A549 (cell line): ENCODE measurements around the gene CHD8. TPM values are rescaled to one million over a fixed set of nuclear protein-coding genes. Genes with fewer than 3 reads are reported as not detected.

ENCODE experiments used
- ATAC-seq, 2 experiments: fragments of 200-7000 bp in 1 of 2; fragments of >200 bp in 1 of 2; cut with Nextera tagmentation in 1 of 2; cut with Tn5 transposase in 1 of 2; 3 replicates each; pipeline versions ENCODE4 v1.8.0 to v1.9.1; 2018 to 2020; ENCODE audit warnings: mild to moderate bottlenecking in 1 of 2, moderate library complexity in 1 of 2
- CTCF ChIA-PET: fragments of 300-600 bp; sonication (Branson Sonifier 250); formaldehyde crosslinking; extraction: SDS; loops from one replicate; lab custom pipeline; 2021; ENCODE audit warnings: antibody characterized with exemption, inconsistent platforms; lab: Yijun Ruan, JAX
- POLR2A ChIA-PET: fragments of 350-600 bp; formaldehyde crosslinking; extraction: SDS; loops from one replicate; lab custom pipeline; 2021; ENCODE audit warnings: antibody characterized with exemption, inconsistent platforms; lab: Yijun Ruan, JAX
- DNase-seq, 2 experiments: peaks; one replicate each; pipeline versions ENCODE4 v3.0.0 to v3.0.0-alpha.2; 2011 to 2016; ENCODE audit warnings: low read depth in 1 of 2, low spot score in 1 of 2
- FAIRE-seq: peaks from 2 replicates; lab custom pipeline; 2011; peaks lifted over from hg19 to GRCh38; lab: Jason Lieb, UNC
- H3K27ac ChIP-seq, 2 experiments: fragments of >200 bp; sonication (Bioruptor Twin); formaldehyde crosslinking; 3 replicates each; pipeline ENCODE4 v1.5.1; 2016 to 2017
- H3K4me1 ChIP-seq: fragments of >200 bp; sonication (Bioruptor Twin); formaldehyde crosslinking; 3 replicates; pipeline ENCODE4 v1.6.1; 2016
- H3K4me2 ChIP-seq: fragments of >200 bp; sonication (Bioruptor Twin); formaldehyde crosslinking; 3 replicates; pipeline ENCODE4 v1.6.1; 2016
- H3K4me3 ChIP-seq: fragments of >200 bp; sonication (Bioruptor Twin); formaldehyde crosslinking; 3 replicates; pipeline ENCODE4 v1.5.1; 2016
- H3K9me3 ChIP-seq: fragments of >200 bp; sonication (Bioruptor Twin); formaldehyde crosslinking; 3 replicates; pipeline ENCODE4 v1.6.1; 2016
- ATOH8 ChIP-seq: fragments of 250-450 bp; sonication (Bioruptor Pico); IDR thresholded peaks from 2 replicates; pipeline ENCODE4 v1.5.0; 2020; ENCODE audit warnings: low read depth, mild to moderate bottlenecking, moderate library complexity
- BCL3 ChIP-seq: fragments of >200 bp; sonication (Bioruptor Twin); formaldehyde crosslinking; IDR thresholded peaks from 3 replicates; pipeline ENCODE4 v1.6.1; 2016
- FOXS1 ChIP-seq: fragments of 250-450 bp; sonication (Bioruptor Pico); IDR thresholded peaks from 2 replicates; pipeline ENCODE4 v1.5.0; 2020; ENCODE audit warnings: mild to moderate bottlenecking, moderate library complexity
- HOXA7 ChIP-seq: fragments of 250-450 bp; sonication (Bioruptor Pico); IDR thresholded peaks from 2 replicates; pipeline ENCODE4 v1.5.0; 2020; ENCODE audit warnings: mild to moderate bottlenecking, moderate library complexity
- HOXB13 ChIP-seq: fragments of 250-450 bp; sonication (Bioruptor Pico); IDR thresholded peaks from 2 replicates; pipeline ENCODE4 v1.5.0; 2020; ENCODE audit warnings: low read depth, mild to moderate bottlenecking, moderate library complexity
- HOXB5 ChIP-seq: fragments of 250-450 bp; sonication (Bioruptor Pico); IDR thresholded peaks from 2 replicates; pipeline ENCODE4 v1.5.0; 2020; ENCODE audit warnings: mild to moderate bottlenecking, moderate library complexity
- KDM5A ChIP-seq: fragments of 200-600 bp; sonication (generic); IDR thresholded peaks from 2 replicates; pipeline ENCODE4 v1.6.1; 2016; ENCODE audit warnings: antibody characterized with exemption, mild to moderate bottlenecking
- NPAS2 ChIP-seq: fragments of 250-450 bp; sonication (Bioruptor Pico); IDR thresholded peaks from 2 replicates; pipeline ENCODE4 v1.8.0; 2022; ENCODE audit warnings: mild to moderate bottlenecking, moderate library complexity, borderline replicate concordance
- NR3C1 ChIP-seq: fragments of >200 bp; sonication (Bioruptor Twin); formaldehyde crosslinking; IDR thresholded peaks from 3 replicates; pipeline ENCODE4 v1.6.1; 2017
- PBX3 ChIP-seq: IDR thresholded peaks from 2 replicates; pipeline ENCODE4 v1.6.1; 2012
- POLR2AphosphoS2 ChIP-seq: conservative IDR thresholded peaks from 2 replicates; pipeline ENCODE4 v1.6.1; 2012; ENCODE audit warnings: low read length, improper control_type of control experiment, inconsistent platforms
- ZSCAN20 ChIP-seq: fragments of 250-450 bp; sonication (Bioruptor Pico); IDR thresholded peaks from 2 replicates; pipeline ENCODE4 v1.8.0; 2022; ENCODE audit warnings: mild to moderate bottlenecking, moderate library complexity
- WGBS: methylation state at CpG from one replicate; pipeline ENCODE4 v1.1.6; 2017; ENCODE audit errors: missing lambda C conversion rate; 5-methylcytosine and 5-hydroxymethylcytosine counted together
- polyA plus RNA-seq, 4 experiments: library from polyadenylated mRNA; depleted of rRNA in 3 of 4; stranded (reverse); fragments of >200 nt; fragmentation: RNase III in 1 of 4; extraction: RNeasy Plus Mini Kit Qiagen cat#74134 plus additional on column Dnase treatment in 1 of 4; gene quantifications; 2 replicates in 3 of 4; 3 replicates in 1 of 4; pipeline ENCODE4 v1.2.3, GENCODE V29; 2011 to 2017
- TF ChIP-seq, protein P1 (sequence below): fragments of 250-450 bp; sonication (Bioruptor Pico); IDR thresholded peaks from 2 replicates; pipeline ENCODE4 v1.5.0; 2021; ENCODE audit warnings: mild to moderate bottlenecking, moderate library complexity, borderline replicate concordance
- TF ChIP-seq, protein P2 (sequence below): fragments of >200 bp; sonication (Bioruptor Twin); formaldehyde crosslinking; IDR thresholded peaks from 3 replicates; pipeline ENCODE4 v1.5.1; 2016
- TF ChIP-seq, protein P3 (sequence below): fragments of 450-650 bp; IDR thresholded peaks from 2 replicates; pipeline ENCODE4 v1.6.1; 2014; ENCODE audit warnings: antibody characterized with exemption

Gene CHD8
- polyA plus RNA-seq, 2 of the 4 experiments (the other 2 are of a cell fraction), result 28.5 to 36.8 TPM

DNA sequence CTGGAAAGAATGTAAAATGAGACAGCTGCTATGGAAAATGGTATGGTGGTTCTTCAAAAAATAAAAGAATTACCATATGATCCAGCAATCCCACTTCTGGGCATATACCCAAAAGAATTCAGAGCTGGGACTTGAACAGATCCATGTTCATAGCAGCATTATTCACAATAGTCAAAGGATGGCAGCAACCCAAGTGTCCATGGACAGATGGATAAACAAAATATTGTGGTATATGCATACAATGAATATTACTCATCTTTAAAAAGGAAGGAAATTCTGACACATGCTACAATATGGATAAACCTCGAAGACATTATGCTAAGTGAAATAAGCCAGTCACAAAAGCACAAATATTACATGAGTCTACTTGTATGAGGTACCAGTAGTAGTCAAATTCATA lies 11.7 kb upstream of the CHD8 start:
- no peak for ATAC-seq

GRCh38 chr14:21455592-21455911 lies 371 bp downstream of the CHD8 start:
- peak overlapping the region; percentile 86 for H3K4me3 ChIP-seq
- FAIRE-seq (no peak), ATAC-seq (peak; percentile 54 to 58), DNase-seq (no peak)
- WGBS, result 2% methylated on average over 17 of the region's 17 CpGs
- POLR2A ChIA-PET, result interaction anchor here (0.9 to 2.9 kb wide), 7 partner anchors 9 to 55 kb away, joined by 3 to 43 read pairs (median 8); partner anchors contain the start of genes METTL3, RAB2B and TOX4
- H3K4me2 ChIP-seq, result peak overlapping the region; percentile 79
- no peak for TF ChIP-seq POLR2AphosphoS2
- TF ChIP-seq KDM5A, result 0 out of 2 replicates have a peak, but pooled peaks have one; percentile 33
- peak overlapping the region; percentile 86 to 94 for H3K27ac ChIP-seq
- peaks cover 13% of the 10 kb centered on the region for H3K4me1 ChIP-seq
- no peaks in the 10 kb centered on the region for H3K9me3 ChIP-seq
- CTCF ChIA-PET, result interaction anchor here (0.6 to 3.6 kb wide), 26 partner anchors 8 to 360 kb away, joined by 3 to 29 read pairs (median 4); partner anchors contain the start of genes METTL3, RAB2B and TOX4

More for the DNA sequence above, 11.7 kb upstream of the CHD8 start:
- Histone ChIP-seq H3K4me1 (no peaks in the 10 kb centered on the region), H3K9me3 (no peaks in the 10 kb centered on the region), H3K4me2 (no peak overlapping the region), H3K27ac (no peak overlapping the region), H3K4me3 (no peak overlapping the region)
- ChIA-PET CTCF (interaction anchor here (2.6 kb wide), 1 partner anchor 11 kb away, joined by 17 read pairs; the partner anchor contains the start of gene CHD8), POLR2A (interaction anchor here (1.3 kb wide), 1 partner anchor 12 kb away, joined by 4 read pairs; the partner anchor contains the start of gene CHD8)
- no peak for DNase-seq
- 75% methylated on average over 1 of the region's 1 CpG for WGBS
- no peak for FAIRE-seq
- TF ChIP-seq FOXS1 (CRISPR knock-in tag), result no peak
- TF ChIP-seq NR3C1, result no peak
- TF ChIP-seq, protein P1, sequence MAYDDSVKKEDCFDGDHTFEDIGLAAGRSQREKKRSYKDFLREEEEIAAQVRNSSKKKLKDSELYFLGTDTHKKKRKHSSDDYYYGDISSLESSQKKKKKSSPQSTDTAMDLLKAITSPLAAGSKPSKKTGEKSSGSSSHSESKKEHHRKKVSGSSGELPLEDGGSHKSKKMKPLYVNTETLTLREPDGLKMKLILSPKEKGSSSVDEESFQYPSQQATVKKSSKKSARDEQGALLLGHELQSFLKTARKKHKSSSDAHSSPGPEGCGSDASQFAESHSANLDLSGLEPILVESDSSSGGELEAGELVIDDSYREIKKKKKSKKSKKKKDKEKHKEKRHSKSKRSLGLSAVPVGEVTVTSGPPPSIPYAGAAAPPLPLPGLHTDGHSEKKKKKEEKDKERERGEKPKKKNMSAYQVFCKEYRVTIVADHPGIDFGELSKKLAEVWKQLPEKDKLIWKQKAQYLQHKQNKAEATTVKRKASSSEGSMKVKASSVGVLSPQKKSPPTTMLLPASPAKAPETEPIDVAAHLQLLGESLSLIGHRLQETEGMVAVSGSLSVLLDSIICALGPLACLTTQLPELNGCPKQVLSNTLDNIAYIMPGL (CRISPR knock-in tag), result no peak
- TF ChIP-seq PBX3, result no peak
- no peak for TF ChIP-seq HOXB13 (CRISPR knock-in tag)
- TF ChIP-seq ATOH8 (CRISPR knock-in tag), result no peak
- no peak for TF ChIP-seq ZSCAN20 (CRISPR knock-in tag)
- TF ChIP-seq, protein P2, sequence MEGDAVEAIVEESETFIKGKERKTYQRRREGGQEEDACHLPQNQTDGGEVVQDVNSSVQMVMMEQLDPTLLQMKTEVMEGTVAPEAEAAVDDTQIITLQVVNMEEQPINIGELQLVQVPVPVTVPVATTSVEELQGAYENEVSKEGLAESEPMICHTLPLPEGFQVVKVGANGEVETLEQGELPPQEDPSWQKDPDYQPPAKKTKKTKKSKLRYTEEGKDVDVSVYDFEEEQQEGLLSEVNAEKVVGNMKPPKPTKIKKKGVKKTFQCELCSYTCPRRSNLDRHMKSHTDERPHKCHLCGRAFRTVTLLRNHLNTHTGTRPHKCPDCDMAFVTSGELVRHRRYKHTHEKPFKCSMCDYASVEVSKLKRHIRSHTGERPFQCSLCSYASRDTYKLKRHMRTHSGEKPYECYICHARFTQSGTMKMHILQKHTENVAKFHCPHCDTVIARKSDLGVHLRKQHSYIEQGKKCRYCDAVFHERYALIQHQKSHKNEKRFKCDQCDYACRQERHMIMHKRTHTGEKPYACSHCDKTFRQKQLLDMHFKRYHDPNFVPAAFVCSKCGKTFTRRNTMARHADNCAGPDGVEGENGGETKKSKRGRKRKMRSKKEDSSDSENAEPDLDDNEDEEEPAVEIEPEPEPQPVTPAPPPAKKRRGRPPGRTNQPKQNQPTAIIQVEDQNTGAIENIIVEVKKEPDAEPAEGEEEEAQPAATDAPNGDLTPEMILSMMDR, result no peak
- TF ChIP-seq NPAS2, result no peak
- TF ChIP-seq HOXB5 (CRISPR knock-in tag), result no peak

DNA sequence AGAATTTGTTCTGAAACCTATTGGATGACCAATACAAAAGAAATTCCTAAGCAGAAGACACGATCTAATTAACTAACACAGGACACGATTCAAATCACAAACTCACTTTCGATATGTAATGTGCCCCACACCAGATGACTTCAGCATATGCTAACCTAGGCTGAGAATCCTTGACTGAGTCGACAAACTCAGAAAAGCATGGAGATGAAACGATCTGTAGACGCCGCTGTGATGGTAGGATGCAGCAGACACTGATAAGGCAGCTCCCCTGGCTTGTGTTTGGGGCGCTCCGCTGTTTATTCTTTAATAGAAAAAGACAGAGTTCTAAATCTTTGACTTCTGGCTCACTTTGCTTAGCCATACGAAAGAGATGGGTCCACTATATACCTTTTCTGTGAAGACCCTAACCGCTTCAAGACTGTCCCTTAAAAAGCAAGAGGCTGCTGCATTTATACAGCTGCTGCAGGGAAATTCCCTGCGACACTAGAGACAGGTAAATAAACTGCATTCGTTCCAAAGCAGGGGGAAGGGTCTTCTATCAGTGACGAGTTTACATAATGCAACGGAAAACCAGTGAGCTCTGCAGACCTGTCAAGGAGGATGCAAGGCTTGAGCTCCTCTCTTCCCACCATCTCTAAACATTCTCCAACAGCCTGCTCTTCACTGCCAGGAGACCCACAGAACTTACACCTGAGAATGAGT lies 929 bp downstream of the CHD8 start:
- peak overlapping the region; percentile 86 for H3K4me3 ChIP-seq
- WGBS, result 32% methylated on average over 15 of the region's 15 CpGs
- H3K4me2 ChIP-seq, result peak overlapping the region; percentile 79
- POLR2A ChIA-PET, result interaction anchor here (2.9 kb wide), 1 partner anchor 18 kb away, joined by 43 read pairs; no protein-coding TSS in a partner anchor
- FAIRE-seq (no peak), DNase-seq (no peak), ATAC-seq (no peak; a peak in 1 of 6 replicates)
- H3K27ac ChIP-seq, result peak overlapping the region; percentile 86 to 94
- TF ChIP-seq, protein P3, sequence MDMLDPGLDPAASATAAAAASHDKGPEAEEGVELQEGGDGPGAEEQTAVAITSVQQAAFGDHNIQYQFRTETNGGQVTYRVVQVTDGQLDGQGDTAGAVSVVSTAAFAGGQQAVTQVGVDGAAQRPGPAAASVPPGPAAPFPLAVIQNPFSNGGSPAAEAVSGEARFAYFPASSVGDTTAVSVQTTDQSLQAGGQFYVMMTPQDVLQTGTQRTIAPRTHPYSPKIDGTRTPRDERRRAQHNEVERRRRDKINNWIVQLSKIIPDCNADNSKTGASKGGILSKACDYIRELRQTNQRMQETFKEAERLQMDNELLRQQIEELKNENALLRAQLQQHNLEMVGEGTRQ, result no peak
- TF ChIP-seq BCL3 (no peak), HOXA7 (CRISPR knock-in tag) (no peak)
- peaks cover 19% of the 10 kb centered on the region for H3K4me1 ChIP-seq
- CTCF ChIA-PET, result interaction anchor here (0.8 to 3.6 kb wide), 5 partner anchors 18 to 359 kb away, joined by 3 to 29 read pairs (median 3); partner anchors contain the start of genes RAB2B and TOX4
- H3K9me3 ChIP-seq, result no peaks in the 10 kb centered on the region
